Astrocyte (in vitro differentiated cells and primary cell): ENCODE measurements around the gene DISC1. TPM values are rescaled to one million over a fixed set of nuclear protein-coding genes. Genes with fewer than 3 reads are reported as not detected.

ENCODE experiments used
- DNase-seq: peaks from one replicate; pipeline ENCODE4 v3.0.0-alpha.2; 2010; ENCODE audit warnings: low read depth
- FAIRE-seq: peaks from 2 replicates; lab custom pipeline; 2011; peaks lifted over from hg19 to GRCh38; lab: Jason Lieb, UNC
- H2AFZ ChIP-seq: 2 replicates; pipeline ENCODE4 v1.6.0; 2012; ENCODE audit warnings: low read depth, low read length, inconsistent platforms
- H3K27ac ChIP-seq: 2 replicates; pipeline ENCODE4 v1.5.1; 2011; ENCODE audit warnings: low read depth, low read length, inconsistent platforms
- H3K27me3 ChIP-seq: 2 replicates; pipeline ENCODE4 v1.6.0; 2011; ENCODE audit warnings: low read length, inconsistent platforms; ENCODE audit not compliant: insufficient read depth
- H3K36me3 ChIP-seq: 2 replicates; pipeline ENCODE4 v1.5.1; 2011; ENCODE audit warnings: low read length, inconsistent platforms; ENCODE audit not compliant: insufficient read depth
- H3K4me1 ChIP-seq: 2 replicates; pipeline ENCODE4 v1.5.1; 2011; ENCODE audit warnings: low read length, inconsistent platforms; ENCODE audit not compliant: insufficient read depth
- H3K4me2 ChIP-seq: 2 replicates; pipeline ENCODE4 v1.6.0; 2012; ENCODE audit warnings: low read length, inconsistent platforms
- H3K4me3 ChIP-seq: 2 replicates; pipeline ENCODE4 v1.5.1; 2011; ENCODE audit warnings: low read depth, mild to moderate bottlenecking, low read length, inconsistent platforms; ENCODE audit not compliant: insufficient read depth
- H3K79me2 ChIP-seq: 2 replicates; pipeline ENCODE4 v1.6.0; 2012; ENCODE audit warnings: mild to moderate bottlenecking, low read length, inconsistent platforms; ENCODE audit not compliant: insufficient read depth
- H3K9ac ChIP-seq: 2 replicates; pipeline ENCODE4 v1.6.0; 2012; ENCODE audit warnings: mild to moderate bottlenecking, low read length, inconsistent platforms
- H3K9me3 ChIP-seq: 2 replicates; pipeline ENCODE4 v1.5.1; 2012; ENCODE audit warnings: low read depth, mild to moderate bottlenecking, low read length, inconsistent platforms; ENCODE audit not compliant: insufficient read depth
- H4K20me1 ChIP-seq: 2 replicates; pipeline ENCODE4 v1.6.0; 2012; ENCODE audit warnings: low read length, inconsistent platforms; ENCODE audit not compliant: insufficient read depth
- H3K27ac Mint-ChIP-seq: one replicate; pipeline ENCODE4 v1.8.0; 2021; ENCODE audit warnings: mild to moderate bottlenecking, mixed read lengths; ENCODE audit not compliant: unreplicated experiment
- H3K27me3 Mint-ChIP-seq: one replicate; pipeline ENCODE4 v1.8.0; 2021; ENCODE audit warnings: low read depth, mixed read lengths; ENCODE audit not compliant: unreplicated experiment
- H3K36me3 Mint-ChIP-seq: one replicate; pipeline ENCODE4 v1.8.0; 2021; ENCODE audit warnings: low read depth, mixed read lengths; ENCODE audit not compliant: unreplicated experiment
- H3K4me1 Mint-ChIP-seq: one replicate; pipeline ENCODE4 v1.8.0; 2021; ENCODE audit warnings: low read depth, mixed read lengths; ENCODE audit not compliant: unreplicated experiment
- H3K4me3 Mint-ChIP-seq: one replicate; pipeline ENCODE4 v1.8.0; 2021; ENCODE audit warnings: mild to moderate bottlenecking, moderate library complexity, mixed read lengths; ENCODE audit not compliant: unreplicated experiment
- H3K9me3 Mint-ChIP-seq: one replicate; pipeline ENCODE4 v1.8.0; 2021; ENCODE audit warnings: mild to moderate bottlenecking, mixed read lengths; ENCODE audit not compliant: unreplicated experiment
- CTCF ChIP-seq: IDR thresholded peaks from 2 replicates; pipeline ENCODE4 v1.5.1; 2011; ENCODE audit warnings: low read depth, mild to moderate bottlenecking, inconsistent platforms, low read length, moderate library complexity; ENCODE audit not compliant: insufficient read depth
- EZH2 ChIP-seq: IDR thresholded peaks from 2 replicates; pipeline ENCODE4 v1.6.1; 2012; ENCODE audit warnings: mild to moderate bottlenecking, low read length, inconsistent platforms; ENCODE audit not compliant: insufficient read depth
- total RNA-seq: library from RNA; stranded (reverse); gene quantifications from 2 replicates; pipeline ENCODE4 v1.2.1, GENCODE V29; 2021

The DISC1 gene
- total RNA-seq, 1 donor from 2014 or later = 9.1 TPM

GRCh38 chr1:231702804-231703203 lies 76.2 kb downstream of the DISC1 start:
- H3K4me2 ChIP-seq = no peak overlapping the region
- H3K27ac Mint-ChIP-seq = peak overlapping the region; percentile 91

GRCh38 chr1:231705806-231706760 lies 79.5 kb downstream of the DISC1 start:
- Histone ChIP-seq H3K4me2 (no peak overlapping the region), H3K27ac (no peak overlapping the region), H2AFZ (no peak overlapping the region), H3K4me1 (peaks cover 4% of the 10 kb centered on the region), H3K9me3 (no peaks in the 10 kb centered on the region), H3K79me2 (no peaks in the 10 kb centered on the region), H3K27me3 (no peaks in the 10 kb centered on the region), H4K20me1 (no peaks in the 10 kb centered on the region), H3K36me3 (no peaks in the 10 kb centered on the region), H3K9ac (no peak overlapping the region), H3K4me3 (no peak overlapping the region)
- DNase-seq = no peak
- no peaks in the 10 kb centered on the region for H3K27me3 Mint-ChIP-seq
- H3K9me3 Mint-ChIP-seq = no peaks in the 10 kb centered on the region
- no peak for FAIRE-seq
- H3K36me3 Mint-ChIP-seq = peaks cover 16% of the 10 kb centered on the region
- no peak overlapping the region for H3K4me3 Mint-ChIP-seq
- TF ChIP-seq EZH2 = no peak
- TF ChIP-seq CTCF = no peak
- H3K27ac Mint-ChIP-seq = no peak overlapping the region
- H3K4me1 Mint-ChIP-seq = peaks cover 16% of the 10 kb centered on the region

More at GRCh38 chr1:231702804-231703203, 76.2 kb downstream of the DISC1 start:
- peaks cover 4% of the 10 kb centered on the region for H3K4me1 ChIP-seq
- H3K4me1 Mint-ChIP-seq = peaks cover 26% of the 10 kb centered on the region
- no peak overlapping the region for H3K9ac ChIP-seq
- no peaks in the 10 kb centered on the region for H3K36me3 ChIP-seq
- H3K9me3 ChIP-seq = no peaks in the 10 kb centered on the region
- no peaks in the 10 kb centered on the region for H3K9me3 Mint-ChIP-seq
- H3K27ac ChIP-seq = no peak overlapping the region
- no peaks in the 10 kb centered on the region for H3K27me3 ChIP-seq
- no peak overlapping the region for H3K4me3 ChIP-seq
- no peaks in the 10 kb centered on the region for H3K79me2 ChIP-seq
- TF ChIP-seq CTCF (no peak), EZH2 (no peak)
- H3K27me3 Mint-ChIP-seq = no peaks in the 10 kb centered on the region
- H4K20me1 ChIP-seq = no peaks in the 10 kb centered on the region
- DNase-seq (peak; percentile 76), FAIRE-seq (no peak)
- no peak overlapping the region for H2AFZ ChIP-seq
- peaks cover 14% of the 10 kb centered on the region for H3K36me3 Mint-ChIP-seq
- peak overlapping the region; percentile 40 for H3K4me3 Mint-ChIP-seq

- FAIRE-seq (no peak), DNase-seq (no peak)
- Mint-ChIP-seq H3K4me1 (peaks cover 15% of the 10 kb centered on the region), H3K9me3 (no peaks in the 10 kb centered on the region), H3K27me3 (no peaks in the 10 kb centered on the region), H3K27ac (no peak overlapping the region), H3K4me3 (no peak overlapping the region), H3K36me3 (peaks cover 16% of the 10 kb centered on the region)
- H4K20me1 ChIP-seq = no peaks in the 10 kb centered on the region
- TF ChIP-seq CTCF (no peak), EZH2 (no peak)
- H3K4me3 ChIP-seq = no peak overlapping the region
- peaks cover 4% of the 10 kb centered on the region for H3K4me1 ChIP-seq
- H3K27me3 ChIP-seq = no peaks in the 10 kb centered on the region
- H3K27ac ChIP-seq = no peak overlapping the region
- no peak overlapping the region for H3K9ac ChIP-seq
- H3K79me2 ChIP-seq = no peaks in the 10 kb centered on the region
- no peak overlapping the region for H3K4me2 ChIP-seq
- no peak overlapping the region for H2AFZ ChIP-seq
- no peaks in the 10 kb centered on the region for H3K36me3 ChIP-seq
- no peaks in the 10 kb centered on the region for H3K9me3 ChIP-seq
Measured at GRCh38 chr1:231706934-231707333, 80.3 kb downstream of the DISC1 start.
